GM13977 (cell line): ENCODE data around the gene HOTAIR.
A peak's percentile ranks its signal among the peaks of the same experiment; 100 is the strongest.

Experiments
- DNase-seq: peaks from one replicate; pipeline ENCODE4 v3.0.0; 2012; ENCODE audit warnings: low spot score
- CTCF ChIP-seq: IDR thresholded peaks from 2 replicates; pipeline ENCODE4 v1.5.1; 2012; ENCODE audit warnings: mild to moderate bottlenecking, control low read depth; ENCODE audit not compliant: insufficient read depth; ENCODE audit errors: extremely low read depth, missing control alignments
- in situ Hi-C: fragments of 300-500 bp; cut with MboI; formaldehyde crosslinking; loops from one replicate; pipeline ENCODE4 v1.12.0; 2022; ENCODE audit warnings: low sequenced_read_pairs, low pct_unique_long_range_greater_than_20kb, mixed read lengths, inconsistent platforms; ENCODE audit not compliant: unreplicated experiment

Gene HOTAIR

GRCh38 chr12:53974084-53975063 lies at the start of gene HOTAIR:
HOTAIR (minus strand) TSS chr12:53974954.
- TF ChIP-seq CTCF: no peak
- peak; percentile 74 for DNase-seq

GRCh38 chr12:54024127-54024526 lies 49.4 kb upstream of the HOTAIR start:
- TF ChIP-seq CTCF: no peak
- DNase-seq: no peak
- in situ Hi-C loops: loop anchor here (10.0 to 25.0 kb wide), 2 partner anchors 171 to 338 kb away; partner anchors contain the start of gene GPR84

More at GRCh38 chr12:53974084-53975063, at the start of gene HOTAIR:
- in situ Hi-C loops: no loop called here

- TF ChIP-seq CTCF: no peak
- DNase-seq: no peak
- in situ Hi-C loops: loop anchor here (10.0 to 25.0 kb wide), 2 partner anchors 172 to 339 kb away; partner anchors contain the start of gene GPR84
Measured at GRCh38 chr12:54022960-54023884, 48.5 kb upstream of the HOTAIR start.

GRCh38 chr12:54021432-54022013 lies 46.8 kb upstream of the HOTAIR start:
- in situ Hi-C loops: loop anchor here (10.0 to 25.0 kb wide), 2 partner anchors 173 to 341 kb away; partner anchors contain the start of gene GPR84
- TF ChIP-seq CTCF: peak; percentile 46
- no peak for DNase-seq

- DNase-seq: no peak
- in situ Hi-C loops: loop anchor here (10.0 to 25.0 kb wide), 2 partner anchors 174 to 342 kb away; partner anchors contain the start of gene GPR84
- no peak for TF ChIP-seq CTCF
Measured at GRCh38 chr12:54020591-54021405, 46.0 kb upstream of the HOTAIR start.
